GM19025 (cell line): Measurements from ENCODE around the gene SF1.
A peak's percentile ranks its signal among the peaks of the same experiment; 100 is the strongest.

Experiments used
- ATAC-seq: cut with Tn5 transposase; IDR thresholded peaks from one replicate; pipeline ENCODE4 v1.9.1; 2021; ENCODE audit warnings: mild to moderate bottlenecking, low read depth, moderate library complexity; ENCODE audit not compliant: unreplicated experiment

Gene SF1

DNA sequence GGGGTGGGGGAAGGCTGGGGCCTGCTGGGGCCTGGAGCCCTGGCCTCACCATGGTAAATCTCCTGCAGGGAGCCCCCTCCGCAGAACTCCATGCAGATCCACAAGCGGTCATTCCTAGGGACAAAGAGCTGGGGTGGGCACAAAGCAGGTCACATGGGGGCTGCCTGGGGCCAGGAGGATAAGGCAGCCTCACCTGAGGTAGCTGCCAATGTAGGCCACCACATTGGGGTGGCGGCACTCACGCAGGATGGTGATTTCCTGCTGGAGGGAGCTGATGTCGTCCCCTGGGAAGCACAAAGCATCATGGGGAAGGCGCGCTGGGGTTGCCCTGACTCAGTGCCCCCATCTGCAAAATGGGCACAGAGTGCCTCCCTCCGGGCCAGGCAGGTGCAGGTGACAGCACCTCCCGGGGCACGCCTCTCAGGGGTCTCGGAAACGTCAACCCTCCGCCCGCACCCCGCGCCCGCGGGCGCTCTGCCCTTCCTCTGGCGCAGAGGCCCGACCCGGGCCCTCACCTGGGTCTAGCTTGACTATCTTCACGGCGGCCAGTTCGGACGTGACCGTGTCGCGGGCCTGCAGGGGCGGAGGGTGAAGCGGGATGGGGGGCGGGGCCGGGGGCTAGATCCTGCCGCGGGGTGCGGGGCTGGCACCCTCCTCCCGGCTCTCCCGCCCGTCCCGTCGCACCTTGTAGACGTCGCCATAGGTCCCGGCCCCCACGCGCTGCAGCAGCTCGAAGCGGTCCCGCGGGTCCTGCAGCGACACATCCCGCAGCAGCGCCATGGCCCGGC lies 24.2 kb upstream of the SF1 start:
- peak; percentile 18 for ATAC-seq

DNA sequence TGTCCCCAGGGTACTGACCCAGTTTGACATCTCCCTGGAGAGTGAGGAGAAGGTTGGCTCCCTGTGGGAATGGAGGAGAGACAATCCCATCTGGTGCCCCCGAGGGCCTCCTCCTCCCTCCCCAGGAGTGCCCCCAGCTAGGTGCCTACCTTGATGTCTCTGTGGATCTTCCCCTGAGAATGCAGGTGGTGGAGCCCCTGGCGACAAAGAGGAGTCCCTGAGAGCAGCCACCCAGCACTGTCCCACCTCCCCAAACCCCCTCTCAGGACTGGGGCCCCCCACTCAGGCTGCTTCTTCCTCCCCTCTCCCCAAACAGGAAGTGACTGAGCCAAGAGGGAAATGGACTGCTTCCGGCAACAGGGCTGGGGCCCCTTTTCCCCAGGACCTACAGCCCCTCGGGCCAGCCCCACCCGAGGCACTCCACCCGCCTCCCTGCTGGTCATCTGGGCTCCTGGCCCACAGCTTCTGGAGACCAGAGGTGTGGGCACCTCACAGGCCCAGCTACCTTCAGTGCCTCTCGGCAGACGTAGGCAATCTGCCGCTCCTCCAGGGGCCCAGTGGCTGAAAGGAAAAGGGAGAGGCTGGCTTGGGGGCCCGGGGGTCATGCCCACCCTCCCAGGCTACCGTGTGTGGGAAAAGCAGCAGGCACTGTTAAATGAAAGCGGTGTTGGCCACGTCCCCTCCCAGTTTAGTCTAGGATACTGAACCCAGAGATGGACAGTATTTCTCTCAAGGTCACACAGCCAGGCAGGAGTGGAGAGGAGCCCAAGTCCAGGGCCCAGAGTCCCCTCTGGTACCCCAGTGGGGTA lies 23.4 kb upstream of the SF1 start:
- no peak for ATAC-seq

DNA sequence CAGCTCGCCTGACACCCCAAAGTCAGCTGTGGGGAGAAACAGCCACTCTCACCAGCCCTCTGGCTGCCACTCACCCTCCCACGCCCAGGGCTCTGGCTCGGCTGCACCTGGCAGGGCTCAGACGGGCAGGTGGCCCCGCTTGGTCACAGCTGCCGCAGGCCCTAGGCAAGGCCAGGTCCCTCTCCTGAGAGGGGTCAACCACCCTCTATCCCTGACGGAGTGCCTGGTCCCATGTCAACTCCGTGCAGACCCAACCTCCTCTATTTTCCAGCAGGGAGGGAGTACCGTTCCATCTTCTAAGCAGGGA lies 22.8 kb upstream of the SF1 start:
- no peak for ATAC-seq

DNA sequence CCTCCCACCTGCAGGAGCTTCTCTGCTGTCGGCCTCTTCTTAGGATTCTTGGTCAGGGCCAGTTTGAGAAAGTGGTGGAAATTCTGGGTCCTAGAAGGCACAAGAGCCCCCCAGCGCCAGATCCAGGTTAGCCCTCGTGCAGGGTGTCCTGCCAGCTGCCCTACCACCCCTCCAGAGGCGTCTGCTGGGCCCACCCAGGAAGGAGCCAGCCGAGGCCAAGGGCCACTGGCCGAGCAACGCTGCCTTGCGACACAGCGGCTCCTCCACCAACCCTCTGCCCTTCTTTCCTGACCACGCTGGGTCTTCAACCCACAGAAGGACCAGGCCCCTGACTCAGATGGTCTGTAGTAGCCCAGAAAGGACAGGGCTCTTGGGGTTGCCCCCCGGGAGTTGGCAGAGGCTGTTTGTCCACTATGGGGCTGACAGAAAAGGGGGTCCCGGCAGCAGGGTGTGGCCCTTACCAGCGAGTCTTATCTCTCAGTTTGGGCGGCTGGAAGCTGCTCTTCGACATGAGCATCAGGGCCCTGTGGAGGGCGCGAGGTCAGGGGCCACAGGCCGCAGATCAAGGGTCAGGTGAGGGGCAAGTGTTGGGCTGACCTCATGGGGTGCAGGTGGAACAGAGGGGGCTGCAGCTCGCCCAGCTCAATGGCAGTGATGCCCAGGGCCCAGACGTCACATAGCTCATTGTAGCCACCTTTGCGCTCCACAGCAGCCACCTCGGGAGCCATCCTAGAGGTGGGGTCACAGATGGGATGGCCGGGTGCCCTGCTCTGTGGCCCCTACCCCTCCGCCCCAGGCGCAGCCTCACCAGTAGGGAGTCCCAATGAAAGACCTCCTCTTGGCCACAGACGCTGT lies 22.2 kb upstream of the SF1 start:
- no peak for ATAC-seq

- no peak for ATAC-seq
These were observed 21.4 kb upstream of the SF1 start for GRCh38 chr11:64799623-64800302.

DNA sequence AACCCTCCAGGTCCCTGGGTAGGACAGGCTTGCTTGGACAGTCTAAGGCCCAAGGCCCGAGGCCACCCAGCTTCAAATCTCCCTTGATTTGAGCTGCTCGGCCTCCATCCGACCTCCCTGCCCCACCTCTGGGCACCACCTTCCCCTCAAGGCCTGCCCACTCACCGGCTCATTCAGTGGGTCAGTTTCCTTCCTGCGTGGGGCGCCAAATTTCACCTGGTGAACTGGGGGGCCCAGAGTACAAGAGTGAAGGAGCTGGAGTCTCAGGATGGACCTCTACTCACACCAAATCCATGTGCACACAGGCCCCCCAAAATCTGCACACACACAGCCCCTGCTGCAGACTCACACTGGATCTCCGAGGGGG lies 20.9 kb upstream of the SF1 start:
- no peak for ATAC-seq

DNA sequence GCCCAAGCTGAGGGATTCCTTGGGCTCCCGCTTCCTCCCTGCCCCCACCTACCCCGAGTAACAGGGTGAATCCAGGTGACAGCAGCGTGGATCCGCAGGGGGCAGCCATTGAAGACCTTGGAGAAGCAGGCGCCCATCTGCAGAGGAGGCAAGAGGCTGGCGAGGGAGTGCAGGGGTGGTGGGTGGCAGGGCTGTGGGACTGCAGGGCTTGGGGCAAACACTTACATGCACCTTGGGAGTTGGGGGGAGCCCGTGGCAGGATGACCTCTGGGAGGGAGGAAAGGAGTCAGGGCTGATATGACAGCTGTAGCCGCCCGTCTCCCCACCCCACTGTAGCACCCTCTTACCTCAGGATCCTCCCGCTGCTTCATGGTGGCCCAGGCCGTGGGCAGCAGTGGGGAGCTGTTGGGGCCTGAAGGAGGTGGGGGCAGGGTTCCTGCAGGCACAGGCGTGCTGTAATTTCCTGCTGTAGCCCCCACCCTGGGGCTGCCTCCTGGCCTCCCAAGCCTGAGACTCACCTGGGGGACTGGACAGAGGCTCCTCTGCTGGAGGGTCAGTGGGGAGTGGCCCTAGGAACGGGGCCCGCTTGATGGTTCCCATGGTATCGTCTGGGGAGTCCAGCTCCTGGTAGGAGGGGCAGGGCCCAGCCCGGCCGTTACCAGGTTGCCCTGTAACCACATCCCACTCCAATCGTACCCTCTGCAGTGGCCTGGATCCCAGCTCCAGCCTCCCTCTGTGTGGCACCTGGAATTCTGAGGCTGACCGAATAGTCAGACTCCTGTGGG lies 18.6 kb upstream of the SF1 start:
- ATAC-seq = no peak

- ATAC-seq = no peak
These were observed 17.9 kb upstream of the SF1 start for GRCh38 chr11:64796047-64796756.

- no peak for ATAC-seq
These were observed 16.2 kb upstream of the SF1 start for GRCh38 chr11:64794526-64794925.

- ATAC-seq = no peak
These were observed 15.2 kb upstream of the SF1 start for GRCh38 chr11:64793271-64794160.

DNA sequence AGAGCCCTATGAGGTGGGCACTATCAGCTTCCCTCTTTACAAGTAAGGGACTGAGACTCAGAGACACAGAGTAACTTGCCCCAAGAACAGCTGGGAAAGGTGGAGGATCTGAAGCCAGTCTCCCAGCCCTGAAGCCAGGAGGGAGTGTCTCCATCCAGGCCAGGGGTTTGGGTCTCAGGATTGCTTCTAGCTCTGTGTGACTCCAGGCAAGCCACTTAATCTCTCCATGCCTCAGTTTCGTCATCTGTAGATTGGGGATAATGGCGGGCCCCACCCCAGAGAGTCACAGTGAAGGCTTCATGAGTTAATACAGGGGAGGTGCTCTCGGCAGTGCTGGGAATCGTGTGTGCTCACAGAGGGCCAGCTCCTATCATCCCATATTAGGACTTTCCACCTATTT lies 14.1 kb upstream of the SF1 start:
- ATAC-seq = no peak

- no peak for ATAC-seq
These were observed 13.5 kb upstream of the SF1 start for GRCh38 chr11:64791781-64792291.

GRCh38 chr11:64790205-64791095 lies 12.1 kb upstream of the SF1 start:
- ATAC-seq = no peak

DNA sequence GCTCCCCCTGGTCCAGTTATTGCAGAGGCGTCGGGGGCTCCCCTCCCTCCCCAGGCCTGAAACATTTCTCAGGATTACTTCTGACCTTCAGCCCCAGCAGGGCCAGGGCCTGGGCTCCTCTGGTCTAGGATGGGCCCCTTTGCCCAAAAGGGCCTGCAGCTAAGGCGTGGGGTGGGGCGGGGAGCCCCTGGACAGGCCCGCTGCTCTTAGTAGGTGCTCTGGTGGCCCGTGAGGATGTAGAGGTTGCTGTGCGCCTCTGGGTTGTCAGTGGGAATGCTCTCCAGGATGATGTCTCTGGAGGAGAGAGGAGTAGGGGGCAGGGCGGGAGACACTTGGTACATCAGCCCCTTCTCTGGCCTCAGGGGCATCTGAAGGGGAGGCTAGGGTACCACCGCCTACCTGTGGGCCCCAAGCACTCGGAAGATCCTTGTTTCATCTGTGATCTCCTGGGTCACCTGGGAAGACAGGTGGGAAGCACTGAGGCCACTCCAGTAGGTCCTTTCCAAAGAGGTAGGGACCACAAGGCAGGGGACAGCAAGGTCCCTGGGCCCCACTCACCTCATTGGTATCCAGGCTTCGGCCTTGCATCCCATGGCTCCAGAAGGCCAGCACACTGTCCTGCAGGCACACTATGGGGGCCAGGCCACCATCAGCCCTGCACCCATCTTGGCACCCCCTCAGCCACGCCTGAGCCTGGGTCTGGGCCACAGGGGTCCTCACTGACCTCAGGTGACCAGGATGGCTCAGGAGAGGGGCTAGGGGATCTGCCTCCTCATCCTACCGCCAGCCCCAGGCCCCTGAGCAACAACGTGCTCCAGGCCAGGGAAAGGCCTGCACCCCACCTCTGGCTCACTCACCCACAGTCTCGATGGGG lies 11.2 kb upstream of the SF1 start:
- ATAC-seq = no peak

- no peak for ATAC-seq
These were observed 10.2 kb upstream of the SF1 start for GRCh38 chr11:64788321-64789215.
